GM15510 (cell line): ENCODE results near the gene PLXDC1.

Experiments
- POLR2A ChIP-seq: IDR thresholded peaks from 3 replicates; pipeline ENCODE4 v1.6.1; 2011; ENCODE audit warnings: borderline replicate concordance; ENCODE audit not compliant: insufficient read length; ENCODE audit errors: extremely low read depth

Gene PLXDC1

GRCh38 chr17:39151150-39151942 is at the start of gene PLXDC1:
PLXDC1 (minus strand) TSS chr17:39151637; CDS start chr17:39151437, 200 bp downstream.
- TF ChIP-seq POLR2A, result no peak

GRCh38 chr17:39200957-39201510 is 49.6 kb upstream of the PLXDC1 start:
- TF ChIP-seq POLR2A, result no peak

DNA sequence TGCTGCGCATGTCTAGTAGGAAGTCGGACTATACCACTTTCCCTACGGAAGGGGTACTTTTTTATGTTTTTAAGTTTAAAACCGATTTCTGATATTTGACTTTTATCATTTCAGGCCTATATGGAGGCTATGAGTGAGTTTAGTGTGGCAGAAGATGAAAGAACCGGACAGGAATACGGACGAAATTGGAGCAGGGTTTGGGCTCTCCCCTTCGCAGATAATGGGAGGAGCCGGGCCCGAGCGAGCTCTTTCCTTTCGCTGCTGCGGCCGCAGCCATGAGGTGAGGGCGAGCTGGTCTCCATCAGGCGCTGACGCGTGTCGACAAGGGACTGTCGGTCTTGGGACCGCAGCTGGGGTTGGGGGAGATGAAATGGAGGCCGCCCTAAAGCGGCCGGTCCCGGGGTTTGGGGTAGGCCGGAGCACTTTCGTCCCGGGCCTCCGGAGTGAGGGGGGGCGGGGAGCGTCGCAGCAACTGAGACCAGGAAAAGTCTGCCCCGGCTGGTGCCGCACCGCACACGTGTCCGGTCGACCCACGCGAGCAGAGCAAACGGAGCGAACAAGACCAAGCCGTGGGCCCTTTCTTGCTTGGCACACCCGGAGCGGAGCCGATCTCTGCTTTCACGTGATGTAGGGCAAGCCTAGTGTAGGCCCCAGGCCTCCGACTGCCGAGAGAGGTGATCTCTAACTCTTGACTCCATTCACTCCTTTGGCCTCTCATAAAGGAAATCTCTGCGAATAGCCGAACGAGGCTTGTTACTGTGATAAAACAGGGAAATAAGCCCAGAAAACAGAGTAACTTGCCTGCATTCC is 48.8 kb upstream of the PLXDC1 start, which contains the start of gene RPL19:
TSS of gene RPL19 (plus strand) at position 214 of the 810 bp plus-strand sequence. CDS start at position 276, 62 bp downstream.
- peak; percentile 97 for TF ChIP-seq POLR2A

- TF ChIP-seq POLR2A, result no peak
Observed at GRCh38 chr17:39199820-39200069, 48.3 kb upstream of the PLXDC1 start.

- no peak for TF ChIP-seq POLR2A
Observed at GRCh38 chr17:39198186-39198566, 46.7 kb upstream of the PLXDC1 start.

GRCh38 chr17:39197380-39198185 is 46.1 kb upstream of the PLXDC1 start, which contains the start of gene CACNB1:
CACNB1 (minus strand) TSS chr17:39197669; CDS start chr17:39197495, 174 bp downstream.
- TF ChIP-seq POLR2A, result peak; percentile 66

- TF ChIP-seq POLR2A, result no peak
Observed at GRCh38 chr17:39196808-39197291, 45.4 kb upstream of the PLXDC1 start.

GRCh38 chr17:39196241-39196807 is 44.9 kb upstream of the PLXDC1 start:
- TF ChIP-seq POLR2A, result no peak

DNA sequence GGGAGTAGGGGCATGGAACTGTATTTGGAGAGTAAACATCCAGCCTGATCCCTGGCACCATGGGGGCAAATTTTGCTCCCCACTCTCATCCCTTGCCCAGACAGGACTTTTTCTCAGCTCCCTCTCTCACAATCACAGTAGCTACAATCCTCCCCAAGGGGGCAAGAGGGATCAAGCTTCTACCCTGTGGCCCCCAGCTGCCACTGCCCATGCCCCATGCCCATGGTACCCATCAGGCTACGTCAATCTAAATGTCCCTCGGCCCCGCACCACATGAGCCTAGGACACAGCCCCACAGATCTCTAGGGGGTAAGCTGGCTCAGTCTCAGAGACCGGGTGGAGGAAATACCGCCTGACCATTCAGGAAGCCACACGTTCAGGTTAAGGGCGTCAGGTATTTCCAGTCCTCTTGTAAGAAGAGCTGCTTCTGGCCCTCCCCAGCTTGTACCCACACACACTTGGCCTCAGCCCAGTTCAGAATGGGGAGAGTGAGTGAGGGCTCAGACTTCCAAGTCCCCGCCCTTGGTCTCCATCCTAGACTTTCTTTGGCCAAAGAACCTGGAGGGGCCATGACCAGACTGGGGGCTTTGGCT is 44.2 kb upstream of the PLXDC1 start:
- no peak for TF ChIP-seq POLR2A

GRCh38 chr17:39194985-39195524 is 43.6 kb upstream of the PLXDC1 start:
- TF ChIP-seq POLR2A, result no peak

DNA sequence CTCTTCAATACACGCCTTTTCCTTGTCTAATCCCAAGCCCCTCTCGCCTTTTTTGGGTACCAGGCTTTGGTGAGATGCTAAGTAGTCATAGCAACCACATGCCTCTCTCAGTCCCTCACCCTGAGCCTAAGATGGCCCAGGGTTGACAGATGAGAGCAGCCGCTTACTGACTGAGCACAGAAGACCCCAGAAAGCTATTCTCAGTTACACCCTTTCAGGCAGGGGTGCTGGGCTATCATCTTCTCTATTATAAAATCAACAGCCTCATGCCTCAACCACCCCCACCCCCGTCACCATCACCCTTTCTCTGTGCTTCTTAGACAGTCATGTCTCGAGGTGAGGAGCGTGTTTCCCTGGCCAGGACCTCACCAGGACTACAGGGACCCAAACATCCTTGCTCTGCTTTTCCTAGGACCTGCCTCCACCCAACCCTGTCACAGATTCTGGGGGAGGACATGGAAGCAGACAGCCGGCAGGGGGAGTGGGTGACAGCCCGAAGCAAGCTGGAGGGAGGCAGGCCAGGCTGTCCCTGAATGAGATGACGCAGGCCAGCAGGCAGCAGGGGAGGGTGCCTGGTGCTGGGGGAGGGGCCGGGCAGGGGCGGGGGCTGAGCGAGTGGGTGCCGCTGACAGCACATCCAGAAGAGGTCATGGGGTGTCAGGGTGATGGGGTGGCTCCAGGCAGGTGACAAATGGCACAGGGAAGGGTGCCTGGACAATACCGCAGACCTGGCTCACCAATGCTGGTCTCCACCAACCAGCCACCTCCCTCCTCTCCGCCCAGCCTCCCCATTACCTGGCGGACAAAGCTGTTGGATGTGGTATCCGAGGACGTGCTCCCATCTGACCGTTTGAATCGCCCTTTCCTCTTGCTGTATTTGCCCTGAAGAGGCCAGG is 42.9 kb upstream of the PLXDC1 start:
- no peak for TF ChIP-seq POLR2A

DNA sequence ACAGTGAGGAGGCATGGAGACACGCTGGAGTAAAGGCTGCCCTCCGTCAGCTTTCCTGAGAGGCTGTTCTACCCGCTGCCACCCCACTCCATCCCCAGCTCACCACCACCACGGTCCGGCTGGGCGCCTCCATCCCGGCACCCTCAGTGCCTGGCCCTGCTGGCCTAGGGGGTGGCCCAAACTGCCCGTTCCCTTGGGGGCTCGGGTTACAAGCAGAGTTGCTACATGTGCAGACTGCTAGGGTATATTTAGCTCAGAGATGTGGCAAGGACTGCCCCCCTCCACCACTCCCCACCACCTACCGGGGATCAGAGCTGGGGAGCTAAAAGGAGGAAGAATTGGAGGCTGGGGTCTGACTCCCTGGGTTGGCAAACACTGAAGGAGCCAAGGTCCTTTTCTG is 41.9 kb upstream of the PLXDC1 start:
- TF ChIP-seq POLR2A, result no peak

- no peak for TF ChIP-seq POLR2A
Observed at GRCh38 chr17:39192901-39193300, 41.5 kb upstream of the PLXDC1 start.
